IPS-15b (cell line): Measurements from ENCODE around the gene SUGP2.

ENCODE experiments used
- H3K27me3 ChIP-seq: one replicate; pipeline ENCODE4 v1.6.1; 2013; ENCODE audit warnings: low read length; ENCODE audit not compliant: control insufficient read depth, insufficient read depth
- H3K36me3 ChIP-seq: one replicate; pipeline ENCODE4 v1.6.1; 2013; ENCODE audit warnings: low read length; ENCODE audit not compliant: control insufficient read depth, insufficient read depth
- H3K4me1 ChIP-seq: one replicate; pipeline ENCODE4 v1.6.1; 2013; ENCODE audit warnings: mild to moderate bottlenecking, low read length; ENCODE audit not compliant: control insufficient read depth, insufficient read depth
- H3K4me3 ChIP-seq: one replicate; pipeline ENCODE4 v1.5.1; 2013; ENCODE audit warnings: low read depth, low read length
- H3K9ac ChIP-seq: one replicate; pipeline ENCODE4 v1.6.1; 2013; ENCODE audit warnings: low read depth, mild to moderate bottlenecking, low read length
- H3K9me3 ChIP-seq: one replicate; pipeline ENCODE4 v1.6.1; 2013; ENCODE audit warnings: mild to moderate bottlenecking, low read length; ENCODE audit not compliant: control insufficient read depth, insufficient read depth

SUGP2 gene

GRCh38 chr19:19033426-19034203 is at the start of gene SUGP2, which contains the start of gene ARMC6:
SUGP2 (minus strand) TSS chr19:19033517; CDS start chr19:19031071, 2,446 bp downstream.
ARMC6 (plus strand) TSS chr19:19033603; CDS start chr19:19034210, 607 bp downstream.
- H3K4me3 ChIP-seq, result peak within 1 kb of the TSS; percentile 76
- no peaks in the 10 kb centered on the region for H3K27me3 ChIP-seq
- H3K4me1 ChIP-seq, result no peaks in the 10 kb centered on the region
- peak within 1 kb of the TSS; percentile 79 for H3K9ac ChIP-seq
- H3K36me3 ChIP-seq, result peaks cover 19% of the 10 kb centered on the region
- peaks cover 3% of the 10 kb centered on the region for H3K9me3 ChIP-seq

- H3K36me3 ChIP-seq, result no peaks in the 10 kb centered on the region
- no peaks in the 10 kb centered on the region for H3K9me3 ChIP-seq
- no peaks in the 10 kb centered on the region for H3K27me3 ChIP-seq
- H3K9ac ChIP-seq, result no peak overlapping the region
- no peaks in the 10 kb centered on the region for H3K4me1 ChIP-seq
- no peak overlapping the region for H3K4me3 ChIP-seq
Measured at GRCh38 chr19:19081642-19082151, 48.4 kb upstream of the SUGP2 start.

GRCh38 chr19:19079571-19079970 is 46.3 kb upstream of the SUGP2 start:
- no peaks in the 10 kb centered on the region for H3K27me3 ChIP-seq
- no peaks in the 10 kb centered on the region for H3K36me3 ChIP-seq
- no peak overlapping the region for H3K4me3 ChIP-seq
- H3K9me3 ChIP-seq, result no peaks in the 10 kb centered on the region
- no peak overlapping the region for H3K9ac ChIP-seq
- H3K4me1 ChIP-seq, result no peaks in the 10 kb centered on the region

GRCh38 chr19:19078801-19079200 is 45.5 kb upstream of the SUGP2 start:
- Histone ChIP-seq H3K9me3 (no peaks in the 10 kb centered on the region), H3K9ac (no peak overlapping the region), H3K27me3 (no peaks in the 10 kb centered on the region), H3K4me3 (no peak overlapping the region), H3K4me1 (no peaks in the 10 kb centered on the region), H3K36me3 (no peaks in the 10 kb centered on the region)

DNA sequence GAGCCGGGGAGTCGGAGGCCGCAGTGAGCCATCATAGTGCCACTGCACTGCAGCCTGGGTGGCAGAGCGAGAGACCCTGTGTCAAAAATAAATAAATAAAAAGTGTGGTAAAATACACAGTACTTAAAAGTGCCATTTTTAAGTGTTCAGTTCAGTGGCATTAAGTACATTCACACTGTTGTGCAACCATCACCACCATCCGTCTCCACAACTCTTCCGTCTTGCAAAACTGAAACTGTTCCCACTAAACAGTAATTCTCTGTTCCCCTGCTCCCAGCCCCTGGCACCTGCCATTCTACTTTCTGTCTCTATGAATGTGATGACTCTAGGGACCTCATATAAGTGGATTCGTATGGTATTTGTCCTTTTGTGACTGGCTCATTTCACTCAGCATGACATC is 43.8 kb upstream of the SUGP2 start:
- no peaks in the 10 kb centered on the region for H3K9me3 ChIP-seq
- H3K4me1 ChIP-seq, result no peaks in the 10 kb centered on the region
- H3K36me3 ChIP-seq, result no peaks in the 10 kb centered on the region
- no peak overlapping the region for H3K4me3 ChIP-seq
- no peaks in the 10 kb centered on the region for H3K27me3 ChIP-seq
- H3K9ac ChIP-seq, result no peak overlapping the region

GRCh38 chr19:19076476-19076875 is 43.2 kb upstream of the SUGP2 start:
- Histone ChIP-seq H3K36me3 (no peaks in the 10 kb centered on the region), H3K9me3 (no peaks in the 10 kb centered on the region), H3K4me3 (no peak overlapping the region), H3K4me1 (no peaks in the 10 kb centered on the region), H3K9ac (no peak overlapping the region), H3K27me3 (no peaks in the 10 kb centered on the region)

DNA sequence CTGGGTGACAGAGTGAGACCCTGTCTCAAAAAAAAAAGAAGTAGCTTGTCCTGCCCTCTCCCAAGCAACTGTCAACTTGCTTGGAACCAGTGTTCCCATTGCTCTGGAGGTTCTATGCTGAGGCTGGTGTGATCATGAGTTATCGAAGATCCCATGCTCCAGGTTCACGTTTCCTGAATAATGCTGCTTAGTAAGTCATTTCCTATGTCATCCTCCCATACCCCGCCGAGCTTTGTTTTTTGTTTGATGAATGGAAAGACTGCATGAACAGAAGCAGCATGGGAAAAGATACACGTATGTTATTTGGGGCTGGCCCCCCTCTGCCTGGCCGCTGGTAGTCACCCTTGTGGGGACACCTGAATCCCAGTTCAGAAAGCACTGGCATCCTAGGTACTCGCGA is 41.8 kb upstream of the SUGP2 start:
- no peaks in the 10 kb centered on the region for H3K27me3 ChIP-seq
- no peaks in the 10 kb centered on the region for H3K9me3 ChIP-seq
- H3K4me3 ChIP-seq, result no peak overlapping the region
- H3K9ac ChIP-seq, result no peak overlapping the region
- no peaks in the 10 kb centered on the region for H3K36me3 ChIP-seq
- H3K4me1 ChIP-seq, result no peaks in the 10 kb centered on the region

- no peaks in the 10 kb centered on the region for H3K36me3 ChIP-seq
- no peaks in the 10 kb centered on the region for H3K27me3 ChIP-seq
- no peak overlapping the region for H3K9ac ChIP-seq
- no peaks in the 10 kb centered on the region for H3K9me3 ChIP-seq
- H3K4me3 ChIP-seq, result no peak overlapping the region
- H3K4me1 ChIP-seq, result no peaks in the 10 kb centered on the region
Measured at GRCh38 chr19:19074196-19074882, 41.0 kb upstream of the SUGP2 start.

GRCh38 chr19:19071897-19072296 is 38.6 kb upstream of the SUGP2 start:
- Histone ChIP-seq H3K9me3 (no peaks in the 10 kb centered on the region), H3K4me3 (no peak overlapping the region), H3K36me3 (no peaks in the 10 kb centered on the region), H3K9ac (no peak overlapping the region), H3K4me1 (no peaks in the 10 kb centered on the region), H3K27me3 (peaks cover 7% of the 10 kb centered on the region)

DNA sequence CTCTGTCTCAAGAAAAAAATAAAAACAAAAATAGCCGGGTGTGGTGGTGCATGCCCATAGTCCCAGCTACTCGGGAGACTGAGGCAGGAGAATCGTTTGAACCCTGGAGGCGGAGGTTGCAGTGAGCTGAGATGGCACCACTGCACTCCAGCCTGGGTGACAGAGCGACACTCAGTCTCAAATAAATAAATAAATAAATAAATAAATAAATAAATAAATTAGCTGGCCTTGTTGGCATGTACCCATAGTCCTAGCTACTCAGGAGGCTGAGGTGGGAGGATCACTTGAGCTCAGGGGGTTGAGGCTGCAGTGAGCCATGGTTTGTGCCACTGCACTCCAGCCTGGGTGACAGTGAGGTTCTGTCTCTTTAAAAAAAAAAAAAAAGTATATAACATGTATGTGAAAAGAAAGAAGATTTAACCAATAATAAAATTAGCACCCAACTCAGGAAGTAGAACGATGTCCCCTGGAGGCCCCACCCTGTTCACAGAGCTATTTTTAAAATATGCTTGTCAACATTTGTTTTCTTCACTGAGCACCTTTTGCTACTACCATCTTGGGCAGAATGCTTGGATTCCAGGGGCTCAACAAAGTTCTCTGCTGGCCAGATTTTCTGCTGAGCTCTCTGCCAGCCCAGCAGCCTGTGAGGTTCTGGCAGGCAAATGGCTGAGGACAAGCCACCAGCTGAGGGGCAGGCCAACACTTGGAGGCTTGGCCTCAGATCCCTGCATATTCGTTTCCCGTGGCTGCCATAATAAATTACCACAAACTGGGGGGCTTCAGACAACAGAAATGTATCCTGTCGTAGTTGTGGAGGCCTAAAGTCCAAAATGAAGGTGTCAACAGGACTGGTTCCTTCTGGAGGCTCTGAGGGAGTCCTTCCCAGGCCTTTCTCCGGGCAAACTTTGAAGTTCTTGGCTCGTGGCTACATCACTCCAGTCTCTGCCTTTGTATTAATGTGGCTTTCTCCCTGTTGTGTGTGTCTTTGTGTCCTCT is 35.6 kb upstream of the SUGP2 start:
- no peak overlapping the region for H3K4me3 ChIP-seq
- peaks cover 26% of the 10 kb centered on the region for H3K27me3 ChIP-seq
- no peak overlapping the region for H3K9ac ChIP-seq
- peaks cover 3% of the 10 kb centered on the region for H3K4me1 ChIP-seq
- H3K36me3 ChIP-seq, result no peaks in the 10 kb centered on the region
- H3K9me3 ChIP-seq, result no peaks in the 10 kb centered on the region
